Left lung (tissue), 10 donors: ENCODE data around the gene PDE4B. TPM values are rescaled to one million over a fixed set of nuclear protein-coding genes. Genes with fewer than 3 reads are reported as not detected.

Source experiments
- ATAC-seq: fragments of 200-7000 bp; cut with Tn5 transposase; one replicate; pipeline ENCODE4 v1.9.1; 2020; ENCODE audit warnings: moderate library complexity
- DNase-seq, 4 donors: peaks; one replicate each; pipeline ENCODE4 v3.0.0-alpha.2; 2013 to 2020
- H3K27ac ChIP-seq, 2 donors: fragments of 200-600 bp; sonication (generic) in 1 of 2; one replicate each; pipeline versions ENCODE4 v1.5.0 to v1.8.0; 2020 to 2021
- H3K27me3 ChIP-seq, 2 donors: fragments of 200-600 bp; sonication (generic) in 1 of 2; one replicate each; pipeline versions ENCODE4 v1.5.0 to v1.8.0; 2020 to 2021
- H3K36me3 ChIP-seq, 2 donors: fragments of 200-600 bp; sonication (generic) in 1 of 2; one replicate each; pipeline versions ENCODE4 v1.5.0 to v1.8.0; 2020 to 2021
- H3K4me1 ChIP-seq, 2 donors: fragments of 200-600 bp; one replicate each; pipeline ENCODE4 v1.8.0; 2021
- H3K4me3 ChIP-seq, 2 donors: fragments of 200-600 bp; sonication (generic) in 1 of 2; one replicate each; pipeline versions ENCODE4 v1.5.0 to v1.8.0; 2020 to 2021; ENCODE audit warnings: mild to moderate bottlenecking in 1 of 2
- H3K9me3 ChIP-seq, 2 donors: fragments of 200-600 bp; sonication (generic) in 1 of 2; one replicate each; pipeline versions ENCODE4 v1.5.0 to v1.8.0; 2020 to 2021
- intact Hi-C, 2 donors: fragments of 100-400 bp; cut with DNase I; formaldehyde crosslinking; loops; one replicate each; pipeline versions ENCODE4 v1.11.2 to v1.14.2; 2022
- polyA plus RNA-seq, 6 donors: library from polyadenylated mRNA; unstranded; fragments of 120-200 nt; gene quantifications; one replicate each; pipeline ENCODE4 v1.2.1, GENCODE V29; 2013; ENCODE audit not compliant: insufficient read length in 6 of 6
- total RNA-seq, 2 donors: library from RNA; stranded (reverse); fragmentation: NEBNext Ultra II Directional; extraction: Animal tissue kit (Norgen Biotek cat#: 25700); gene quantifications; one replicate each; pipeline ENCODE4 v1.2.1, GENCODE V29; 2021
- TF ChIP-seq, protein P1 (sequence below), 2 donors: fragments of 200-600 bp; sonication (generic) in 1 of 2; IDR thresholded peaks; one replicate each; pipeline versions ENCODE4 v1.5.0 to v1.8.0; 2021; ENCODE audit warnings: antibody characterized with exemption in 2 of 2
- donor health status: DM: no; HTN: yes; CAD: no.
- donor health status: DM: no; HTN: no; CAD: no.

PDE4B gene
- total and polyA plus RNA-seq, 8 donors, result 8.6 to 50.7 (median 19.2) TPM

- Histone ChIP-seq H3K27ac (no peak overlapping the region), H3K4me3 (no peak overlapping the region), H3K36me3 (no peaks in the 10 kb centered on the region), H3K27me3 (no peaks in the 10 kb centered on the region), H3K9me3 (peaks cover 0 to 6% of the 10 kb centered on the region in 2 donors), H3K4me1 (no peaks in the 10 kb centered on the region)
- DNase-seq (no peak), ATAC-seq (no peak)
- TF ChIP-seq, protein P1, sequence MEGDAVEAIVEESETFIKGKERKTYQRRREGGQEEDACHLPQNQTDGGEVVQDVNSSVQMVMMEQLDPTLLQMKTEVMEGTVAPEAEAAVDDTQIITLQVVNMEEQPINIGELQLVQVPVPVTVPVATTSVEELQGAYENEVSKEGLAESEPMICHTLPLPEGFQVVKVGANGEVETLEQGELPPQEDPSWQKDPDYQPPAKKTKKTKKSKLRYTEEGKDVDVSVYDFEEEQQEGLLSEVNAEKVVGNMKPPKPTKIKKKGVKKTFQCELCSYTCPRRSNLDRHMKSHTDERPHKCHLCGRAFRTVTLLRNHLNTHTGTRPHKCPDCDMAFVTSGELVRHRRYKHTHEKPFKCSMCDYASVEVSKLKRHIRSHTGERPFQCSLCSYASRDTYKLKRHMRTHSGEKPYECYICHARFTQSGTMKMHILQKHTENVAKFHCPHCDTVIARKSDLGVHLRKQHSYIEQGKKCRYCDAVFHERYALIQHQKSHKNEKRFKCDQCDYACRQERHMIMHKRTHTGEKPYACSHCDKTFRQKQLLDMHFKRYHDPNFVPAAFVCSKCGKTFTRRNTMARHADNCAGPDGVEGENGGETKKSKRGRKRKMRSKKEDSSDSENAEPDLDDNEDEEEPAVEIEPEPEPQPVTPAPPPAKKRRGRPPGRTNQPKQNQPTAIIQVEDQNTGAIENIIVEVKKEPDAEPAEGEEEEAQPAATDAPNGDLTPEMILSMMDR (IDR thresholded peaks at IDR 0.05), result no peak
- intact Hi-C loops, result no loop called here
These were observed 27.1 kb upstream of the PDE4B start for GRCh38 chr1:65765631-65766030.

DNA sequence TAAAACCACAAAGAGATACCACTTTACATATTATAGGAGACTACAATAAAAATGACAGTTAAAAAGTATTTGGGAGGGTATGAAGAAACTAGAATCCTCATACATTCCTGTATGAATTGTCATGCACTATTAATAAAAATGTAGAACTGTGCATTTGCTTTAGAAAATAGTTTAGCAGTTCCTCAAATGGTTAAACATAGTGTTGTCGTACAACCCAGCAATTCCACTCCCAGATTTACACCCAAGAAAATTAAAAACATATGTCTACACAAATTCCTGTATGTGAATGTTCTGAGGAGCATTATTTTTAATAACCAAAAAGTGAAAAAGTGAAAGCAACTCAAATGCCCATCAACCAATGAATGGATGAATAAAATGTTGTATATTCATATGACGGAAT is 23.1 kb upstream of the PDE4B start:
- H3K9me3 ChIP-seq, result peaks cover 0 to 3% of the 10 kb centered on the region in 2 donors
- ATAC-seq (no peak), DNase-seq (no peak)
- no peaks in the 10 kb centered on the region for H3K4me1 ChIP-seq
- H3K36me3 ChIP-seq, result no peaks in the 10 kb centered on the region
- H3K4me3 ChIP-seq, result no peak overlapping the region
- TF ChIP-seq, protein P1 (IDR thresholded peaks at IDR 0.05), result no peak
- intact Hi-C loops, result no loop called here
- H3K27me3 ChIP-seq, result no peaks in the 10 kb centered on the region
- no peak overlapping the region for H3K27ac ChIP-seq

DNA sequence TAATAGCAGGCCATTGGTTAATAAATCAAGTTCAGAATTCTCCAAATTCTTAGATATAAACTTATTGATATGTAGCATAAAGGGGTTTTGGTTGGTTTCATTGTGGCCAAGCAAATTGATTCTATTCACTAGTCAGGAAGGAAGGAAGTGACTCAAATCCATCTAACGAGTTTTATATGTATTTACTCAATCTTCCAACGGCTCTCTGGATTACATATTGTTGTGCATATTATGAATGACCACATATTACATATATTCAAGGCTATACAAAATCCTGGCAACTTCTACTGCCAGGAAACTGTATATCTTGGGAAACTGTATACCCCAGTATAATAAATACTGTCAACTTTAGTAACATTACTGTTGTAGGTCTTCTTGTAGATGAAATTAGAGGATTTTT is 20.1 kb upstream of the PDE4B start:
- ATAC-seq (no peak), DNase-seq (no peak)
- Histone ChIP-seq H3K4me1 (no peaks in the 10 kb centered on the region), H3K27me3 (no peaks in the 10 kb centered on the region), H3K4me3 (no peak overlapping the region), H3K27ac (no peak overlapping the region), H3K9me3 (peaks cover 0 to 3% of the 10 kb centered on the region in 2 donors), H3K36me3 (no peaks in the 10 kb centered on the region)
- TF ChIP-seq, protein P1 (IDR thresholded peaks at IDR 0.05), result no peak
- intact Hi-C loops, result no loop called here

GRCh38 chr1:65773391-65774123 is 19.1 kb upstream of the PDE4B start:
- no peak for DNase-seq
- Histone ChIP-seq H3K27me3 (no peaks in the 10 kb centered on the region), H3K27ac (no peak overlapping the region), H3K36me3 (no peaks in the 10 kb centered on the region), H3K4me3 (no peak overlapping the region), H3K9me3 (peaks cover 0 to 3% of the 10 kb centered on the region in 2 donors), H3K4me1 (no peaks in the 10 kb centered on the region)
- no peak for ATAC-seq
- intact Hi-C loops, result no loop called here
- TF ChIP-seq, protein P1 (IDR thresholded peaks at IDR 0.05), result no peak

- Histone ChIP-seq H3K4me1 (peaks cover 5 to 19% of the 10 kb centered on the region in 2 donors), H3K36me3 (no peaks in the 10 kb centered on the region), H3K4me3 (no peak overlapping the region), H3K27ac (no peak overlapping the region), H3K27me3 (peaks cover 19 to 26% of the 10 kb centered on the region in 2 donors), H3K9me3 (peaks cover 0 to 22% of the 10 kb centered on the region in 2 donors)
- intact Hi-C loops, result no loop called here
- DNase-seq (no peak), ATAC-seq (no peak)
- TF ChIP-seq, protein P1 (IDR thresholded peaks at IDR 0.05), result no peak
These were observed 3.9 kb upstream of the PDE4B start for GRCh38 chr1:65788762-65789161.
